ENCODE data around the gene C3. TPM values are rescaled to one million over a fixed set of nuclear protein-coding genes. Genes with fewer than 3 reads are reported as not detected.

C3 gene
- total and polyA plus RNA-seq, 2 of the 13 experiments (the other 11 are each of a cell fraction or from before 2014, with no cell fraction given) = 1,455 to 6,272 TPM

GRCh38 chr19:6720369-6721137 is at the start of gene C3 (continued):
- TF ChIP-seq, protein P1, sequence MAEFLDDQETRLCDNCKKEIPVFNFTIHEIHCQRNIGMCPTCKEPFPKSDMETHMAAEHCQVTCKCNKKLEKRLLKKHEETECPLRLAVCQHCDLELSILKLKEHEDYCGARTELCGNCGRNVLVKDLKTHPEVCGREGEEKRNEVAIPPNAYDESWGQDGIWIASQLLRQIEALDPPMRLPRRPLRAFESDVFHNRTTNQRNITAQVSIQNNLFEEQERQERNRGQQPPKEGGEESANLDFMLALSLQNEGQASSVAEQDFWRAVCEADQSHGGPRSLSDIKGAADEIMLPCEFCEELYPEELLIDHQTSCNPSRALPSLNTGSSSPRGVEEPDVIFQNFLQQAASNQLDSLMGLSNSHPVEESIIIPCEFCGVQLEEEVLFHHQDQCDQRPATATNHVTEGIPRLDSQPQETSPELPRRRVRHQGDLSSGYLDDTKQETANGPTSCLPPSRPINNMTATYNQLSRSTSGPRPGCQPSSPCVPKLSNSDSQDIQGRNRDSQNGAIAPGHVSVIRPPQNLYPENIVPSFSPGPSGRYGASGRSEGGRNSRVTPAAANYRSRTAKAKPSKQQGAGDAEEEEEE (CRISPR knock-in tag; IDR thresholded peaks at IDR 0.05; ENCODE audit: borderline replicate concordance) = no peak; the same call in 1 of the 2 replicates
- TF ChIP-seq ZNF780A (CRISPR knock-in tag; IDR thresholded peaks at IDR 0.05) (0 out of 2 replicates have a peak, but pooled peaks have one; percentile 21), ZNF263 (CRISPR knock-in tag; IDR thresholded peaks at IDR 0.05) (peak; percentile 95), ELF1 (CRISPR knock-in tag; IDR thresholded peaks at IDR 0.05) (peak; percentile 68), HNF1B (CRISPR knock-in tag; IDR thresholded peaks at IDR 0.05) (peak; percentile 80), NCOA2 (CRISPR knock-in tag; IDR thresholded peaks at IDR 0.05) (peak; percentile 96), ZNF230 (CRISPR knock-in tag; IDR thresholded peaks at IDR 0.05) (peak; percentile 53; the same call in 1 of the 2 replicates), RARA (CRISPR knock-in tag; IDR thresholded peaks at IDR 0.05) (peak; percentile 97), JUN (CRISPR knock-in tag; IDR thresholded peaks at IDR 0.05) (peak; percentile 25; the same call in 1 of the 2 replicates), NR2F6 (IDR thresholded peaks at IDR 0.05) (peak; percentile 99), NR2F6 (CRISPR knock-in tag; IDR thresholded peaks at IDR 0.05) (peak; percentile 99), MXD4 (CRISPR knock-in tag; IDR thresholded peaks at IDR 0.05) (peak; percentile 64; the same call in 1 of the 2 replicates), GTF2F1 (IDR thresholded peaks at IDR 0.05; ENCODE audit: low read length) (peak; percentile 88; the same call in 1 of the 2 replicates), HOXD1 (CRISPR knock-in tag; IDR thresholded peaks at IDR 0.05) (peak; percentile 29; the same call in 1 of the 2 replicates), GATAD1 (CRISPR knock-in tag; IDR thresholded peaks at IDR 0.05) (peak; percentile 70), ZNF670 (CRISPR knock-in tag; IDR thresholded peaks at IDR 0.05; ENCODE audit: borderline replicate concordance) (peak; percentile 62; the same call in 1 of the 2 replicates), ZNF567 (CRISPR knock-in tag; IDR thresholded peaks at IDR 0.05; ENCODE audit: borderline replicate concordance) (no peak), ZNF570 (CRISPR knock-in tag; IDR thresholded peaks at IDR 0.05; ENCODE audit: borderline replicate concordance) (no peak), JARID2 (CRISPR knock-in tag; IDR thresholded peaks at IDR 0.05; ENCODE audit: insufficient replicate concordance) (peak; percentile 63), ZSCAN22 (CRISPR knock-in tag; IDR thresholded peaks at IDR 0.05) (peak; percentile 30; the same call in 1 of the 2 replicates)
- TF ChIP-seq, protein P2, sequence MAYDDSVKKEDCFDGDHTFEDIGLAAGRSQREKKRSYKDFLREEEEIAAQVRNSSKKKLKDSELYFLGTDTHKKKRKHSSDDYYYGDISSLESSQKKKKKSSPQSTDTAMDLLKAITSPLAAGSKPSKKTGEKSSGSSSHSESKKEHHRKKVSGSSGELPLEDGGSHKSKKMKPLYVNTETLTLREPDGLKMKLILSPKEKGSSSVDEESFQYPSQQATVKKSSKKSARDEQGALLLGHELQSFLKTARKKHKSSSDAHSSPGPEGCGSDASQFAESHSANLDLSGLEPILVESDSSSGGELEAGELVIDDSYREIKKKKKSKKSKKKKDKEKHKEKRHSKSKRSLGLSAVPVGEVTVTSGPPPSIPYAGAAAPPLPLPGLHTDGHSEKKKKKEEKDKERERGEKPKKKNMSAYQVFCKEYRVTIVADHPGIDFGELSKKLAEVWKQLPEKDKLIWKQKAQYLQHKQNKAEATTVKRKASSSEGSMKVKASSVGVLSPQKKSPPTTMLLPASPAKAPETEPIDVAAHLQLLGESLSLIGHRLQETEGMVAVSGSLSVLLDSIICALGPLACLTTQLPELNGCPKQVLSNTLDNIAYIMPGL (CRISPR knock-in tag; IDR thresholded peaks at IDR 0.05; ENCODE audit: borderline replicate concordance in 1 of 2, low read depth in 1 of 2) = peak in 1 of 2 experiments; percentile 74; a peak in 1 of 4 replicates
